Measurements from ENCODE around the gene PRDM10.

- TF ChIP-seq CTCF (IDR thresholded peaks at IDR 0.05; ENCODE audit: borderline replicate concordance, extremely low read depth, low read length, poor library complexity, severe bottlenecking) = no peak
- TF ChIP-seq EZH2 (IDR thresholded peaks at IDR 0.05; ENCODE audit: borderline replicate concordance, low read depth, low read length, severe bottlenecking) = no peak
Measured at GRCh38 chr11:129973809-129974208, 28.8 kb downstream of the PRDM10 start.
